Measurements from ENCODE around the gene RASA4.
"Not testable (repeated sequence)": the region's sequence is repeated elsewhere in the genome, so short reads cannot be mapped to it uniquely, and the experiment has no call there.

DNA sequence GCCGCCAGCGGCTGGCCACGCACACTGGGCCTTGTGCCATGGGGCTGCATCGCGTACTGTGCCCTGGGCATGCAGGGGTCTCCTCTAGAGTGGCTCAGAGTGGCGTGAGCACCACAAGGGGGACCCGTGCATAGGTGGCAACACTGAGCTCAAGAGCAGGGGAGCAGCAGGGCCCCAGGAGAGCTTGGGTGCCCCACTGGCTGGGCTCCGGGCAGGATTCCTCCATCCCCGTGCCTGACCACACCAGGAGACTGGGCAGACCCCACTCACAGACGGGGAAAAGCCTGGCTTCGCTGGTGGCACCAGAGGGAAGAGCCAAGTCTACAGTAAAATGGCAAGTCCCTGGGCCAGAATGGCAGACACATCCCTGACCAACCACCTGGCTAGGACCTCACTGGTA, 47.9 kb downstream of the RASA4 start:
- TF ChIP-seq FOXM1 (IDR thresholded peaks at IDR 0.05; ENCODE audit: borderline replicate concordance); ZNF384 (IDR thresholded peaks at IDR 0.05); ARNT (IDR thresholded peaks at IDR 0.05); HDGF (IDR thresholded peaks at IDR 0.05; ENCODE audit: borderline replicate concordance); ELF4 (IDR thresholded peaks at IDR 0.05): not testable (repeated sequence)

Data from HEK293T (cell line).